ENCODE data around the gene DHFR2. TPM values are rescaled to one million over a fixed set of nuclear protein-coding genes. Genes with fewer than 3 reads are reported as not detected.

The DHFR2 gene
- total and polyA plus RNA-seq, 10 of the 15 experiments (the other 5 are each of a cell fraction or from before 2014, with no cell fraction given), result 1.8 to 5.6 (median 4.4) TPM

- TF ChIP-seq BCL11A (IDR thresholded peaks at IDR 0.05; ENCODE audit: low read depth, low read length), result no peak
- no peak for TF ChIP-seq PAX5 (IDR thresholded peaks at IDR 0.05; ENCODE audit: borderline replicate concordance, low read depth, low read length)
- no peak for TF ChIP-seq ZSCAN29 (IDR thresholded peaks at IDR 0.05)
- TF ChIP-seq TBL1XR1 (IDR thresholded peaks at IDR 0.05; ENCODE audit: low read depth, low read length), result no peak
Observed at GRCh38 chr3:94050546-94050945, 12.2 kb downstream of the DHFR2 start (continued).

GRCh38 chr3:94049267-94049666 lies 13.4 kb downstream of the DHFR2 start:
- Histone ChIP-seq H3K9ac (ENCODE audit: control insufficient read depth, insufficient read depth, low read length) (no peak overlapping the region), H4K20me1 (ENCODE audit: control insufficient read depth, insufficient read depth) (no peaks in the 10 kb centered on the region), H3K36me3 (ENCODE audit: control insufficient read depth in 2 of 2, insufficient read depth in 2 of 2, low read length in 1 of 2) (peaks cover 0 to 2% of the 10 kb centered on the region in 2 experiments; a peak in 2 of 4 replicates), H3K4me2 (ENCODE audit: control insufficient read depth, insufficient read depth) (no peak overlapping the region), H2AFZ (ENCODE audit: control insufficient read depth, low read depth, low read length) (no peak overlapping the region), H3K4me1 (ENCODE audit: control insufficient read depth, insufficient read depth, low read length) (no peaks in the 10 kb centered on the region), H3K27me3 (replicated peaks in 1 of 2; ENCODE audit: control insufficient read depth in 2 of 2, insufficient read depth in 2 of 2, low read length in 1 of 2) (no peaks in the 10 kb centered on the region), H3K79me2 (ENCODE audit: control insufficient read depth, insufficient read depth, low read length) (no peaks in the 10 kb centered on the region), H3K9me3 (replicated peaks; ENCODE audit: control insufficient read depth, insufficient read depth, low read length) (no peaks in the 10 kb centered on the region), H3K4me3 (no peak overlapping the region), H3K27ac (ENCODE audit: control insufficient read depth, insufficient read depth) (no peak overlapping the region)
- in situ Hi-C loops (cut with MboI), result no loop called here
- ChIA-PET RAD21 (ENCODE audit: unreplicated experiment) (interaction anchor here (0.6 kb wide), 1 partner anchor 64 kb away, joined by 3 read pairs; no protein-coding TSS in a partner anchor), POLR2A (interaction anchor here (1.2 kb wide), 1 partner anchor 10 kb away, joined by 4 read pairs; no protein-coding TSS in a partner anchor), SMC1A (ENCODE audit: uncharacterized antibody, unreplicated experiment) (interaction anchor here (2.0 kb wide), 1 partner anchor 20 kb away, joined by 11 read pairs; no protein-coding TSS in a partner anchor), CTCF (interaction anchor here (2.5 kb wide), 1 partner anchor 13 kb away, joined by 12 read pairs; no protein-coding TSS in a partner anchor)
- 48% methylated on average over 2 of the region's 2 CpGs for WGBS (ENCODE audit: insufficient coverage, insufficient replicate concordance, low lambda C conversion rate, missing lambda C conversion rate)
- ATAC-seq, result no peak
- BruUV-seq (replicated peaks), result no TSS peak
- intact Hi-C loops (cut with micrococcal nuclease; ENCODE audit: unreplicated experiment), result no loop called here
- no peak for FAIRE-seq
- TF ChIP-seq, protein P1, sequence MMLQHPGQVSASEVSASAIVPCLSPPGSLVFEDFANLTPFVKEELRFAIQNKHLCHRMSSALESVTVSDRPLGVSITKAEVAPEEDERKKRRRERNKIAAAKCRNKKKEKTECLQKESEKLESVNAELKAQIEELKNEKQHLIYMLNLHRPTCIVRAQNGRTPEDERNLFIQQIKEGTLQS (IDR thresholded peaks at IDR 0.05; ENCODE audit: borderline replicate concordance, extremely low read depth, low read depth, low read length), result no peak
- TF ChIP-seq WRNIP1 (IDR thresholded peaks at IDR 0.05; ENCODE audit: borderline replicate concordance, low read depth, low read length) (no peak), SMARCA5 (IDR thresholded peaks at IDR 0.05) (no peak), ZSCAN29 (IDR thresholded peaks at IDR 0.05) (no peak), SP1 (IDR thresholded peaks at IDR 0.05; ENCODE audit: low read depth, low read length) (no peak), SMAD5 (IDR thresholded peaks at IDR 0.05; ENCODE audit: low read depth) (no peak), ELK1 (IDR thresholded peaks at IDR 0.05; ENCODE audit: low read depth, low read length) (no peak), SUZ12 (IDR thresholded peaks at IDR 0.05; ENCODE audit: unreplicated experiment) (no peak)
- DNase-seq (ENCODE audit: low read depth, low spot score), result no peak
